AG08395 (cell line): ENCODE data around the gene COL9A3.
A peak's percentile ranks its signal among the peaks of the same experiment; 100 is the strongest.

ENCODE experiments used
- DNase-seq: peaks from one replicate; pipeline ENCODE4 v3.0.0; 2012; ENCODE audit warnings: mixed read lengths, low spot score

Gene COL9A3

DNA sequence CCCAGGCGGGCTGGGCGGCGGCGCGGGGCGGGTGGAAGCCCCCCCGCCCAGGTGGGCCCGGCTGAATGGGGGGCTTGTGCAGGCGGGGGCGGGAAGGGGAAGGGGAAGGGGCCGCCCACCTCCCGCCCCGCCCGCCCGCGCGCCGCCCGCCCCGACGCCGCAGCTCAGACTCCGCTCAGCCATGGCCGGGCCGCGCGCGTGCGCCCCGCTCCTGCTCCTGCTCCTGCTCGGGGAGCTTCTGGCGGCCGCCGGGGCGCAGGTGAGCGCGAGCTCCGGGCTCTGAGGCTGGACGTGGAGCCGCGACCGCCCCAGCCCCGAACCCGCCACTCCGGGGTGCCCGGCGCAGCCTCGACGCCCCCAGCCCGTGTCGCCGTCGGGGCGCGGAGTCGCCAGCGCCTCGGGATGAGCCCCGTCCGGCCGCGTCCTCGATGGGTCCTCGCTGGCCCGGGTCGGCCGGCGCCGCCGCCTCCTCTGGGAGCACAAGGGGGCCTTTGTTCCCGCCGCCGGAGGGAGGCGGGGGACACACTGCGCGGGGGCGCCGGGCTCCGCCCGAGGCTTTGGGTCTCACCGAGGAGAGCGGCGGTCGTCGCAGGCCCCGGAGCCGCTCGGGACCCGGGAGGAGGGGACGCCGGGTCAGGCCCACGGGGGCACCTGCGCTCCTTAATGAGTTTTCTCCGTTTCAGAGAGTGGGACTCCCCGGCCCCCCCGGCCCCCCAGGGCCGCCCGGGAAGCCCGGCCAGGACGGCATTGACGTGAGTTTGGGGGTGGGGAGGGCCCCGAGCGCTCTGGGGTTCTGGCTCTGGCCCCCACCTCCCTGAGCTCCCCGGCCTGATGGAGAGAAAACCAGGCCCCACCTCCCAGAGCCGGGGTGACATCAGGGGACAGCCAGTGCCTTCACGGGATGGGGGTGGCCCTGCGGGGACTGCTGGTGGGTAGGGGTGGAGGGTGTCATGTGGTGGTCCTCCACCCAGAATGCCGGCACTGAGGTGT is at the start of gene COL9A3:
Gene COL9A3, plus strand, starts transcription at position 167 of the 990 bp plus-strand sequence. Its CDS starts 15 bp downstream, at position 182.
- DNase-seq, result no peak

DNA sequence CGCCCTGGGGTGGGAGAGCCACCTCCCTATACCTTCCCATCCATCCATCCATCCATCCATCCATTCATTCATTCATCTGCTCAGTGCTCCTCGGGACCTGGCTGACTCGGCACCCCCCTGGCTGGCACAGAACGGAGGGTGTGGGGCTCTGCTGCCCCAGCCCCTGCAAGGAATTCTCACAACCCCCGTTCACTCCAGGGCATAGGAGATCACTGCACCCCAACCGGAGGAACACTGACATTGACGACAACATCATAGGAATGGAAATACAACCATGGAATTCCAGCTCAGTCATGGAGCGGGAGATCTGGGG is 48.7 kb upstream of the COL9A3 start:
- DNase-seq, result no peak

DNA sequence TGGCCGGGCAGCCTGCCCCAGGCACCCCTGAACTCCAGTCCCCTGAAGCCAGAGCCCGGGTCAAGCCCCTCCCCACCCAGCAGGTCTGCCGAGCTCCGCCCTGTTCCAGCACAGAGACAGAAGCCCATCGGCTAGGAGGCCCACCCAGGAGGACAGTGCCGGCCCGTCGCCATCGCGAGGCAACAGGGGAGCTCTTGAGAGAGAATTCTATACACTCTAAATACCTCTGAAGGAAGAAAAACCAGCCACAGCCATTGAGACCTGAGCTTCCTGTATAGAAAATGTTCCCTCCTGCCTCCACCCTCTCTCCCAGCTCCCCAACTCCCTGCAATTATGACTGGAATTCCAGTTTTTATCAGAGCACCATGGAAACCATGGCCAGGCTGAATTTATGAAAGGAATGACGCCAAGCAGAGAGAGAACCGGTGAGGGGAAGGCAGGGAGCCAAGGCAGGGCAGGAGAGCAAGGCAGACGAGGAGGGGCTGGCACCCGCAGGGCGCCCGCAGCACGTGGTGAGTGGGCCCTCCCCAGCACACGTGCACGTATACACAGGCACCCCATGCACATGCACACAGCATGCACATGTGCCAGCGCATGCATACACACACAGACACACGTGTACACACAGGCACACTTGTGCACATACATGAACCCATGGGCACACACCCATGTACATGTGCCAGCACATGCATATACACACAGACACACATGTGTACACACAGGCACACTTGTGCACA is 48.1 kb upstream of the COL9A3 start:
- DNase-seq, result peak; percentile 13

GRCh38 chr20:62769346-62770071 is 47.3 kb upstream of the COL9A3 start:
- DNase-seq, result no peak

DNA sequence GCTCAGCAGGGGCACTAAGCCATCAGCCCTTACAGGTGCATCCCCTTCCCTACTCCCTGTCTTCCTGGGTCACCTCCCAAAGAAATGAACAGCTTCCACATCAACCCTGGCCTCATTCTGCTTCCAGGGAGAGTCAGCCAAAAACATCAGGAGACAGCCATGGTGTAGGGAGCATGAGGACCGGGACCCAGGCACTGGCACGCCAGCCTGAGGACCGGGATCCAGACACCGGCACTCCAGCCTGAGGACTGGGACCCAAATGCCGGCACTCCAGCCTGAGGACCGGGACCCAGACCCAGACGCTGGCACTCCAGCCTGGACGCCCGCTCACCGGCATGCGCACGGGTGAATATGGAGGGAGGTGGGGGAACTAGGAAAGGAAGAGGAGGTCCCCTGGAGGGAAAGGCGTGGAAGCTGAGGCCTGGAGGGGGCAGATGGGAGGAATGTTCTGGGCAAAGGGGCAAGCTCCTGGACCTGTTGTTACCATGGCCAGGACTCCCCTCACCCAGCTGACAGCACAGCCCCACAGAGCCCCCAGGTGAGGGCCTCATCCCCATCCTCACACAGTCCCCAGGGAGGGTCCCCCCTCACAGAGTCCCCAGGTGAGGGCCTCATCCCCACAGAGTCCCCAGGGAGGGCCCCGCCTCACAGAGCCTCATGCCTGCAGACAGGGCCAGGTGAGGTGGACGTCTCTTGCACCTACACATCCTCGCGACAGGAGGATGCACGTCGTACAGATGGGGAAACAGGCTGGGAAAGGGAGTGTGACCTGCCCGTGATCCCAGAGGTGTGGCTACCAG is 46.5 kb upstream of the COL9A3 start:
- DNase-seq, result no peak

- no peak for DNase-seq
These were observed 45.9 kb upstream of the COL9A3 start for GRCh38 chr20:62770916-62771315.

GRCh38 chr20:62771396-62772102 is 45.3 kb upstream of the COL9A3 start:
- DNase-seq, result no peak

- no peak for DNase-seq
These were observed 44.7 kb upstream of the COL9A3 start for GRCh38 chr20:62772103-62772611.

- no peak for DNase-seq
These were observed 44.2 kb upstream of the COL9A3 start for GRCh38 chr20:62772619-62772989.

DNA sequence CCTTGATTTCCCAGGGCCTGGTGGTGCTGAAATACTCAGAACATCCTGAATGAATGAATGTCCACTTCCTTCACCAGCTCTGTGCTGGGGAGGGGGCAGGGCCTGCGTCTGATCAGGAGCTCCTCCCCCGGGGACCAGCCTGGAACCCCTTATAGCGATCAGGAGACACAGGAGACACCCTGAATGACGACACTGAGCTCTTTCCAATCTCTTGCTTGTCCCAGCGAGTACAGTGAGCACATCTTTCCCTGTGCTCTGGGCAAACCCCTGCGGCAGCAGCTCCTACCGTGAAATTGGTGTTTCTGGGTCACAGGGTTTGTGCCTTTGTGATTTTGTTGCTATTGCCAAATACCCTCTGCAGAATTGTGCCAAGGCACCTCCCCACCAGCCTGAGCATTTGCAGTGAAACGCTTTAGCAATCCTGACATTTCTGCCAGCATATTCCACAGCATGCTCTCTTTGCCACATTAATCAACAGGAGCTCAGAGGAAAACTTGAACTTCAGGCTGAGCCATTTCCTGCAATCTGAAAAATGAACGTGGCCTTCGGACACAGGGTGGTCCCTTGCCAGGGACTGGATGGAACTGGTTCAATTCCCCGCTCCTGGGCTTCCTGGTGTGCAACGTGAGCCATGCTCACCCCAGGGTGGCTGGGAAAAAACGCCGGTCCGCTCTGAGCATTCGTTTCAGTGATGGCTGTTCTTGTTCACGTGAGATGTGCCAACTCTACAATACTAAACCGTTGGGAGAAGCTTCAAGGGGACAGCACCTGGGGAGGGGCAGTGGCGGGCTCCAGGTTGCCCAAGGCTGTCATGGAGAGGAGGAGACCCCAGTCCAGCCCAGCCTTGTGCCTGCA is 43.6 kb upstream of the COL9A3 start:
- peak; percentile 67 for DNase-seq

- no peak for DNase-seq
These were observed 42.8 kb upstream of the COL9A3 start for GRCh38 chr20:62773845-62774714.

DNA sequence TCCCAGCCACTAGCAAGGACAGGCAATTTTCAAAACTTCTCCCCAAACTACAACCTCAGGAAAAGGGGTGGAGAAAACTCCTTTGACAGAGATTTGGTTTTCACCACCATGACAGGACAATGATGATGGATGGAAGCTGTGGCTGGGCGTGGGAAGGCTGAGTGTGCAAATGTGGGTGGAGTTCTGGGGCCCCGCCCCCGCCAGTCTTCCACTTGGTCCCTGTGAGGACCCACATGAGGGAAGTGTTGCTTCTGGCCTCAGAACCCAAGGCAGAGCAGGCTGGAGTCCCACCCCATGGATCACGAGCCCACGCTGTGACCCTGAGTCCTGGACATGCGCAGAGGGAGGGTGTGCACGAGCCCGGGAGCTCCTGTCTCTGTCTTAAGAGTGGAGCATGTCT is 42.1 kb upstream of the COL9A3 start:
- no peak for DNase-seq

DNA sequence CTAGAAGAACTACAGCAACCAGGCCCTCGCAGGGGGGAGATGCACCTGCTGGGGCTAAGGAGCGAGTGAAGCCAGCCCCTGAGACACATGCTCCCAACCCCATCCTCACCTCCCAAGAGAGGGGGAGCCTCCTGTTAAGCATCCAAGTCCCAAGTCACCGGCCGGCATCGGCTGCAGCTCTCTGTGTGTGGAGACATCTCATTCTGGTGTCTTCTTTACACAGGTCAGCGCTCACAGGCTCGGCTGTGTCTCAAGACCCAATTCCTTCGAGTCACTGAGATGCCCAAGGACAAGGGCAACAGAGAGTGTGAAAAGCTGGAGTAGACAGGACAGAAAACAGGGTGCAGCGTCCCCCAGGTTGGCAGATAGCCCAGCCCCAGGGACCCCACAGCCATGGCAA is 41.6 kb upstream of the COL9A3 start:
- no peak for DNase-seq

GRCh38 chr20:62776035-62776691 is 40.7 kb upstream of the COL9A3 start:
- no peak for DNase-seq

DNA sequence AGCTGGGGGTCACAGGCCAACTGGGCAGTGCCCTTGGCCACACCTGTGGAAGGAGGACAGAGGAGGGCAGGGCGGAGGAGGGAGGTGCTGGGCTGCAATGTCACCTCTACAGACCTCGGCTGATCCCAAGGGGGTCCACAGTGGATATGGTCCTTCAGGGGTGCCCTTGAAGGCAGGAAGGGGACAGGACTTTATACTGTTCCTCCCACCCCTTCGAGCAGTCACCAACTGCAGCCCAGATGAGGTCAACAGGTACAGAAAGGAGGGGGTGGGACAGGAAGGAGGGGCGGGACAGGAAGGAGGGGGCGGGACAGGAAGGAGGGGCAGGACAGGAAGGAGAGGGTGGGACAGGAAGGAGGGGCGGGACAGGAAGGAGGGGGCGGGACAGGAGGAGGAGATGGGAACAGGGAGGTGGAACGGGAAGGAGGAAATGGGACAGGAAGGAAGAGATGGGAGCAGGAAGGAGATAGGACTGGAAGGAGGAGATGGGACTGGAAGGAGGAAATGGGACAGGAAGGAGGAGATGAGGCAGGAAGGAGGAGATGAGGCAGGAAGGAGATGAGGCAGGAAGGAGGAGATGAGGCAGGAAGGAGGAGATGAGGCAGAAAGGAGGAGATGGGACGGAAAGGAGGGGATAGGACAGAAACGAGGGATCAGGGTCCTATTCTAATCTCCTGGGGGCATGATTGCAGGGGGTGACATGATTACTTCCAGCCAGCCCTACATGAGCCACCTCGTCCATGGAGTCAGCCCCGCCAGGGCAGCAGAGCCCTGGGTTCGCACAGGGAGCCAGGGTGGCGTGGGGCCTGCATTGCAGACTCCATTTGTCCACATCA is 39.9 kb upstream of the COL9A3 start:
- no peak for DNase-seq

DNA sequence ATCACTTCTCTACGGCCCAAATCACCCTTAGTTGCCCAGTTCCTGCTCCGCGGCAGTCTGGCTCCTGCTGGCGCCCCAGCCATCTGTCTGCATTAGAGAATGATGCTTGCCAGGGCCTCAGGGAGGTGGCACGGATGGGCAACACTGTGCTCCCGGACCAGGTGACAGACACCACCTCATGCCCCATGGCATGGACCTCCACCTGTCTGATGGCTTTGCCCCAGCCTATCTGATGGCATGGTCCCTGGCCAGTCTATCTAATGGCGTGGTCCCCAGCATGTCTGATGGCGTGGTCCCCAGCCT is 39.4 kb upstream of the COL9A3 start:
- no peak for DNase-seq

DNA sequence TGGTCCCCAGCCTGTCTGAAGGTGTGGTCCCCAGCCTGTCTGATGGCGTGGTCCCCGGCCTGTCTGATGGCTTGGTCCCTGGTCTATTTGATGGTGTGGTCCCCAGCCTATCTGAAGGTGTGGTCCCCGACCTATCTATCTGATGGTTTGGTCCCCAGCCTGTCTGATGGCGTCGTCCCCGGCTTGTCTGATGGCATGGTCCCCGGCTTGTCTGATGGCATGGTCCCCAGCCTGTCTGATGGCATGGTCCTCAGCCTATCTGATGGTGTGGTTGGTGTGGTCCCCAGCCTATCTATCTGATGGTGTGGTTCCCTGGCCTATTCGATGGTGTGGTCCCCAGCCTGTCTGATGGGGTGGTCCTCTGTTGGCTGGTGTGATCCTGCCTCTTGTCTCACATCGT is 38.8 kb upstream of the COL9A3 start:
- no peak for DNase-seq
